Measurements from ENCODE around the gene EIF3L. TPM values are rescaled to one million over a fixed set of nuclear protein-coding genes. Genes with fewer than 3 reads are reported as not detected.

Gene EIF3L
- total and polyA plus RNA-seq, 2 experiments from 2014 or later: 206 to 346 TPM

DNA sequence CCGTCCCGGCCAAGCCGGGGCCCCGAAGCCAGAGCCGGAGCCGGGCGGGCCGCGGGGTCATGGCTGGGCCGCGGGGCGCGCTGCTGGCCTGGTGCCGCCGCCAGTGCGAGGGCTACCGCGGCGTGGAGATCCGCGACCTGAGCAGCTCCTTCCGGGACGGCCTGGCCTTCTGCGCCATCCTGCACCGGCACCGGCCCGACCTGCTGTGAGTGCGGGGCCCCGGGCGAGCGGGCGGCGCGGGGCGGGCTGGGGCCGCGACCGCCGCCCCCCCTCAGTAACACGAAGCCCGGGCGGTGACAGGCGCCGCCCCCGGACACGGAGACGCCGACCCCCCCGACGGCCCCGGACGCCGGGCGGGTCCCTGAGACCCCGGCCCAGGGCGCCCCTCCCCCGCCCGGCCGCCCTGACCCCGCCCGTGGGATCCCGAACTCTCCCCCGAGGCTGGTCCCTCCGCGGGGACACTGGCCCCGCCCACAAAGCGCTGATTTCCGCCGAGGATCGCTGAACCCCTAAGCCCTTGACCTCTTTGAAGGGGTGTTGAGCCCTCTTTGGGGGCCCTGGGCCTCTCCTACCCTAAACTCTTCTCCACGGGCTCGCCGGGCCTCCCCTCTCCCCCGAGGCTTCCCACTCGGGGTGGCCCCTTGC is 57.3 kb downstream of the EIF3L start:
- TF ChIP-seq EZH2phosphoT487 (IDR thresholded peaks at IDR 0.05; ENCODE audit: insufficient read depth, low read depth) (no peak), EZH2 (IDR thresholded peaks at IDR 0.05; ENCODE audit: insufficient read depth, poor library complexity, severe bottlenecking) (no peak)
- no peak overlapping the region for H2AFZ ChIP-seq

DNA sequence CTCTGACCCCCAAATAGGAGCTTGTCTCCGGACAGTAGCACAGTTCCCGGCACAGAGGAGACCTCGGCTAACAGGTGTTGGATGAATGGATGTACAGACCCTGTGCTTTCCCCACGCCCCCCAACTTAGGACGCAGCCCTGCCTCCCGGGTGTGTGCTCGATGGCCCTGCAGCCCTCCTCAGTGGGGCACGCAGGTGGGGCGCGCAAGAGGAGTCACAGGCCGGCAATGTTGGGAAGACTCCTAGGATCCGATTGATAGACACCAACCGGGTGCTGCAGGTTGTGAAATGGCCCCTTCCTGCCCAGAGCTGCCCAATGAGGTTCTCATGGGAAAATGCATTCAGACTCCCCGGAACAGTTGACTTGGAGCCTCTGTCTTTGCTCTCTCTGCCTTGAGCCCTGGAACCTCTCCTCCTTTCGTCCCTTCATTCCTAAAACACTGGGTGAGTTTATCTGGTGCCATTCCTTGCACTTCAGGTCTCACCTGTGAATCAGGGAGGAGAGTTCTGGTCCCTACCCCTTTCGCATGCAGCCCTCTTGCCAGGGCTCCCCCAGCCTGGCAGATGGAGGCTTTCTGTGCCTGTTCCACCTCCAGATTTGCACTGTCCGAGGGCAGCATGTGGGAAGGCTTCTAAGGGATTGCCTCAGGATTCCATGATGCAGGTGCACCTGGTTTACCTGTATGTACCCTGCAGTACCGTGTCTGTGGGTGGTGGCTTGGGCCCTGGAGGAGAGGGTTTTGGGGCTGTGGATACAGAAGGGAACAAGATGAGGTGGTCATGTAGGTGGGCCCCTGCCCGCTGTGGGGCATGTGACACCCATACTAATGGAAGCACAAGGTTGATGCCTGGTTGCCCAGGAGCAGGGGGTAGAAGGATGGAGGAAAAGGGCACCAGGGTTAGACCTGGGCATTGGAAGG is 58.1 kb downstream of the EIF3L start:
- H3K79me2 ChIP-seq (ENCODE audit: insufficient read depth): peaks cover 58% of the 10 kb centered on the region
- in situ Hi-C loops (cut with MboI): no loop called here
- peak overlapping the region; percentile 91 for H3K4me3 ChIP-seq
- H3K4me2 ChIP-seq (ENCODE audit: unreplicated experiment): peak overlapping the region; percentile 96
- H3K9me2 ChIP-seq (ENCODE audit: insufficient read depth): no peaks in the 10 kb centered on the region
- 11 to 13% methylated on average over 19 of the region's 19 CpGs for WGBS, 2 experiments (ENCODE audit: low coverage in 1 of 2, low lambda C conversion rate in 2 of 2, missing lambda C conversion rate in 2 of 2)
- peaks cover 13% of the 10 kb centered on the region for H3F3A ChIP-seq (ENCODE audit: insufficient read depth)
- no peak overlapping the region for H2AFZ ChIP-seq
- TF ChIP-seq EZH2phosphoT487 (IDR thresholded peaks at IDR 0.05; ENCODE audit: insufficient read depth, low read depth): no peak
- no peak for TF ChIP-seq EZH2 (IDR thresholded peaks at IDR 0.05; ENCODE audit: insufficient read depth, poor library complexity, severe bottlenecking)
- no peaks in the 10 kb centered on the region; the same call in 1 of the 2 replicates for H3K36me3 ChIP-seq (ENCODE audit: low read depth)
- peak overlapping the region; percentile 83 for H3K9ac ChIP-seq
- peak overlapping the region; percentile 99 for H3K27ac ChIP-seq
- no peaks in the 10 kb centered on the region for H3K9me3 ChIP-seq (ENCODE audit: low read depth)
- peaks cover 36% of the 10 kb centered on the region for H3K4me1 ChIP-seq (ENCODE audit: insufficient read depth)
- H3K27me3 ChIP-seq (replicated peaks; ENCODE audit: insufficient read depth): no peaks in the 10 kb centered on the region
- H4K20me1 ChIP-seq (ENCODE audit: insufficient read depth): peaks cover 7% of the 10 kb centered on the region; the same call in 1 of the 2 replicates
- DNase-seq: peak; percentile 75

More for the DNA sequence above, 57.3 kb downstream of the EIF3L start:
- H3K9ac ChIP-seq: peak overlapping the region; percentile 83
- H3K36me3 ChIP-seq (ENCODE audit: low read depth): no peaks in the 10 kb centered on the region
- peak; percentile 49 for DNase-seq
- 1% methylated on average over 28 to 34 of the region's 75 CpGs for WGBS, 2 experiments (ENCODE audit: low coverage in 1 of 2, low lambda C conversion rate in 2 of 2, missing lambda C conversion rate in 2 of 2)
- peaks cover 7% of the 10 kb centered on the region; the same call in 1 of the 2 replicates for H4K20me1 ChIP-seq (ENCODE audit: insufficient read depth)
- peaks cover 50% of the 10 kb centered on the region for H3K79me2 ChIP-seq (ENCODE audit: insufficient read depth)
- peak overlapping the region; percentile 91 for H3K4me3 ChIP-seq
- no peaks in the 10 kb centered on the region for H3K27me3 ChIP-seq (replicated peaks; ENCODE audit: insufficient read depth)
- no peaks in the 10 kb centered on the region for H3K9me3 ChIP-seq (ENCODE audit: low read depth)
- H3K9me2 ChIP-seq (ENCODE audit: insufficient read depth): no peaks in the 10 kb centered on the region
- in situ Hi-C loops (cut with MboI): no loop called here
- peak overlapping the region; percentile 96 for H3K4me2 ChIP-seq (ENCODE audit: unreplicated experiment)
- H3K27ac ChIP-seq: peak overlapping the region; percentile 99
- peaks cover 13% of the 10 kb centered on the region for H3F3A ChIP-seq (ENCODE audit: insufficient read depth)
- H3K4me1 ChIP-seq (ENCODE audit: insufficient read depth): peaks cover 36% of the 10 kb centered on the region

DNA sequence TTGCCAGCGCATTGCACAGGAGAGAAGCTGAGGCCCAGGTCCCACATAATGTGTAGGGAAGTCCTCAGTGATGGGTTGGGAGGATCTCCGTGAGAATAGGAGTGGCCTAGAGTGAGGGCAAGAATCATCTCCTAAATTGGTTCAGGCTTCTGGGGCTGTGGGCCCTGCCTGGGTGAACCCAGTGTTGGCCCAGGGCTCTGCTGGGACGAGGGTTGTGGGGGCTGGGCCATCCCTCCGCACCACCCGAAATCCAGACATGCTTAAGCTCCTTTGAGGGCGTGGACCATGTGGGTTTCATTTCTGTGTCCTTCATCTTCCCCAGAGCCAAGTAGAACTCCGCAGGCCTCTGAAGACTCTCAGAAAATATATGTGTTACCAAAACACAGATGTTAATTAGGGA is 60.5 kb downstream of the EIF3L start:
- Histone ChIP-seq H3K9me3 (ENCODE audit: low read depth) (no peaks in the 10 kb centered on the region), H3K4me2 (ENCODE audit: unreplicated experiment) (peak overlapping the region; percentile 35), H3F3A (ENCODE audit: insufficient read depth) (peaks cover 9% of the 10 kb centered on the region), H3K27ac (no peak overlapping the region), H2AFZ (no peak overlapping the region), H3K27me3 (replicated peaks; ENCODE audit: insufficient read depth) (no peaks in the 10 kb centered on the region), H3K4me3 (no peak overlapping the region), H3K4me1 (ENCODE audit: insufficient read depth) (peaks cover 31% of the 10 kb centered on the region), H3K9me2 (ENCODE audit: insufficient read depth) (no peaks in the 10 kb centered on the region), H3K9ac (peak overlapping the region; percentile 20; the same call in 1 of the 2 replicates), H4K20me1 (ENCODE audit: insufficient read depth) (peaks cover 7% of the 10 kb centered on the region; the same call in 1 of the 2 replicates), H3K79me2 (ENCODE audit: insufficient read depth) (peaks cover 72% of the 10 kb centered on the region), H3K36me3 (ENCODE audit: low read depth) (peaks cover 3% of the 10 kb centered on the region)
- DNase-seq: peak; percentile 37
- in situ Hi-C loops (cut with MboI): no loop called here
- WGBS, 2 experiments (ENCODE audit: low coverage in 1 of 2, low lambda C conversion rate in 2 of 2, missing lambda C conversion rate in 2 of 2): 33 to 47% methylated on average over 7 of the region's 7 CpGs
- TF ChIP-seq EZH2phosphoT487 (IDR thresholded peaks at IDR 0.05; ENCODE audit: insufficient read depth, low read depth) (no peak), EZH2 (IDR thresholded peaks at IDR 0.05; ENCODE audit: insufficient read depth, poor library complexity, severe bottlenecking) (no peak)

DNA sequence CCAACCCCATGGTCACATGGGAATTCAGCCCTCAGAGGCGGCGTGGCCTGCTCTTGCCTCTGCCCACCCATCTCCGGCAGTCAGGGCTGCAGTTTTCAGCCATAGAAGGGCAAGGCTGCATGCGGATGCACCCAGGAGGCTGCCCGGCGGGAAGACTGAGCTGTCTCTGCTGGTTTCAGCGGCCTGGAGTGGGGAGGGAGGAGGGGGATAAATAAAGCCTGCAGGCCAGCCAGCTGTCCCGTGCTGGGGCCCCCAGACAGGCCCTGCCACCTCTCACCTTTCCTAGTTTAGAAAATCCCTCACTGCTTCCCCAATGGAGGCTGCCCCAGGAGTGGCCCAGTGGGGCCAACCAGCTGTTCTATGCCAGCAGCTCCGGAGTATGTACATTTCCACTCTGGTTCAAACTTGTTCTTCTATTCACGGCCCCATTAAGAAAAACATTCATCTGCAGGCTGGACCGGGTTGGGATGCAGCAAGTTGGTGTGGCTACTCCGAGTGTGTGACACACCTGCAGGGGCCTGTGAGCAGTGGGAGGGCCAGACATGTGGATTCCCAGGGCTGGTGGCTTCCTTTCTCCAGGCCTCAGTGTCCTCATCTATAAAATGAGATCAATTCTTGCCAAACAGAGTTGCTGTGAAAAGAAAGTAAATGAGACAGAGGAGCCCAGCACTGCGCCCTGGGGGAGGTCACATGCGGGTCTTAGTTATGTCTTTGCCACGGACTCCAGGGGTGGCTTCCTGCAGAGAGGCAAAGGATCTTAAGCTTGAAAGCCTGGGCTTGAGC is 61.9 kb downstream of the EIF3L start:
- H3F3A ChIP-seq (ENCODE audit: insufficient read depth): 0 out of 2 replicates have a peak, but pooled peaks cover 7% of the 10 kb centered on the region
- H3K9ac ChIP-seq: no peak overlapping the region
- no peaks in the 10 kb centered on the region for H3K9me3 ChIP-seq (ENCODE audit: low read depth)
- peaks cover 7% of the 10 kb centered on the region; the same call in 1 of the 2 replicates for H4K20me1 ChIP-seq (ENCODE audit: insufficient read depth)
- TF ChIP-seq EZH2phosphoT487 (IDR thresholded peaks at IDR 0.05; ENCODE audit: insufficient read depth, low read depth): no peak
- TF ChIP-seq EZH2 (IDR thresholded peaks at IDR 0.05; ENCODE audit: insufficient read depth, poor library complexity, severe bottlenecking): no peak
- H2AFZ ChIP-seq: no peak overlapping the region
- no peak for DNase-seq
- H3K79me2 ChIP-seq (ENCODE audit: insufficient read depth): peaks cover 72% of the 10 kb centered on the region
- no peak overlapping the region for H3K4me2 ChIP-seq (ENCODE audit: unreplicated experiment)
- WGBS, 2 experiments (ENCODE audit: low coverage in 1 of 2, low lambda C conversion rate in 2 of 2, missing lambda C conversion rate in 2 of 2): 79% methylated on average over 15 of the region's 15 CpGs
- H3K27ac ChIP-seq: no peak overlapping the region
- H3K36me3 ChIP-seq (ENCODE audit: low read depth): peaks cover 14% of the 10 kb centered on the region
- peaks cover 23% of the 10 kb centered on the region for H3K4me1 ChIP-seq (ENCODE audit: insufficient read depth)
- no peak overlapping the region for H3K4me3 ChIP-seq
- in situ Hi-C loops (cut with MboI): no loop called here
- no peaks in the 10 kb centered on the region for H3K9me2 ChIP-seq (ENCODE audit: insufficient read depth)
- H3K27me3 ChIP-seq (replicated peaks; ENCODE audit: insufficient read depth): no peaks in the 10 kb centered on the region

All from GM23248 (cell line).